LNCaP clone FGC (cell line): Measurements from ENCODE around the gene IFITM10.

ENCODE experiments used
- DNase-seq: peaks from one replicate; pipeline ENCODE4 v3.0.0-alpha.2; 2011; ENCODE audit warnings: low read depth
- H3K4me3 ChIP-seq: 2 replicates; pipeline ENCODE4 v1.5.1; 2011; ENCODE audit warnings: mild to moderate bottlenecking, low read depth, low read length, control low read depth
- CTCF ChIP-seq: IDR thresholded peaks from 2 replicates; pipeline ENCODE4 v1.5.1; 2012; ENCODE audit warnings: mild to moderate bottlenecking; ENCODE audit not compliant: control insufficient read depth, insufficient read depth; ENCODE audit errors: extremely low read depth

Gene IFITM10

GRCh38 chr11:1765871-1766718, 15.7 kb upstream of the IFITM10 start:
- H3K4me3 ChIP-seq: no peak overlapping the region
- TF ChIP-seq CTCF: no peak
- DNase-seq: no peak

GRCh38 chr11:1763796-1764661, 13.6 kb upstream of the IFITM10 start, which contains the start of gene CTSD:
Gene CTSD, minus strand, starts transcription at chr11:1763927. Its CDS starts 68 bp downstream, at chr11:1763859.
- DNase-seq: peak; percentile 25
- TF ChIP-seq CTCF: no peak
- H3K4me3 ChIP-seq: peak within 1 kb of the TSS; percentile 94

- TF ChIP-seq CTCF: no peak
Measured at GRCh38 chr11:1763336-1763795, 13.0 kb upstream of the IFITM10 start.

GRCh38 chr11:1762537-1763302, 12.3 kb upstream of the IFITM10 start:
- TF ChIP-seq CTCF: no peak
- H3K4me3 ChIP-seq: peak overlapping the region; percentile 94
- DNase-seq: peak; percentile 41

More at GRCh38 chr11:1763336-1763795, 13.0 kb upstream of the IFITM10 start:
- peak overlapping the region; percentile 94 for H3K4me3 ChIP-seq
- DNase-seq: no peak

- TF ChIP-seq CTCF: no peak
- no peak for DNase-seq
- peak overlapping the region; percentile 94 for H3K4me3 ChIP-seq
Measured at GRCh38 chr11:1761857-1762536, 11.6 kb upstream of the IFITM10 start.
